NCI-H510A (cell line): ENCODE data around the gene HERC2.

Experiments
- DNase-seq: peaks from one replicate; lab custom pipeline; 2025; lab: John Stamatoyannopoulos, UW

Gene HERC2

GRCh38 chr15:28111543-28111942 lies 210.4 kb downstream of the HERC2 start:
- DNase-seq, result peak; percentile 27

- no peak for DNase-seq
Measured at GRCh38 chr15:28110481-28110881, 211.5 kb downstream of the HERC2 start.

- no peak for DNase-seq
Measured at GRCh38 chr15:28109626-28110455, 212.1 kb downstream of the HERC2 start.

GRCh38 chr15:28107904-28108275 lies 214.1 kb downstream of the HERC2 start:
- DNase-seq, result no peak

- no peak for DNase-seq
Measured at GRCh38 chr15:28107111-28107903, 214.7 kb downstream of the HERC2 start.

GRCh38 chr15:28106294-28107110 lies 215.5 kb downstream of the HERC2 start:
- no peak for DNase-seq

GRCh38 chr15:28105793-28106192 lies 216.2 kb downstream of the HERC2 start:
- DNase-seq, result no peak

- DNase-seq, result no peak
Measured at GRCh38 chr15:28105224-28105791, 216.7 kb downstream of the HERC2 start.

- DNase-seq, result no peak
Measured at GRCh38 chr15:28104326-28104725, 217.7 kb downstream of the HERC2 start.

- no peak for DNase-seq
Measured at GRCh38 chr15:28103831-28104230, 218.1 kb downstream of the HERC2 start.

- no peak for DNase-seq
Measured at GRCh38 chr15:28101983-28102441, 220.0 kb downstream of the HERC2 start.

- no peak for DNase-seq
Measured at GRCh38 chr15:28101201-28101600, 220.8 kb downstream of the HERC2 start.

GRCh38 chr15:28100516-28101195 lies 221.3 kb downstream of the HERC2 start:
- no peak for DNase-seq

GRCh38 chr15:28099555-28100140 lies 222.3 kb downstream of the HERC2 start:
- no peak for DNase-seq

GRCh38 chr15:28098766-28099554 lies 223.0 kb downstream of the HERC2 start, which contains the start of gene OCA2:
TSS of gene OCA2 (minus strand) at chr15:28099315. CDS start at chr15:28081874, 17,441 bp downstream.
- DNase-seq, result peak; percentile 48

GRCh38 chr15:28098360-28098765 lies 223.6 kb downstream of the HERC2 start:
- no peak for DNase-seq

GRCh38 chr15:28097656-28098359 lies 224.2 kb downstream of the HERC2 start:
- DNase-seq, result no peak

GRCh38 chr15:28096670-28097431 lies 225.1 kb downstream of the HERC2 start:
- DNase-seq, result no peak

- no peak for DNase-seq
Measured at GRCh38 chr15:28096411-28096669, 225.6 kb downstream of the HERC2 start.
